Parathyroid adenoma (tissue), 2 donors: ENCODE results near the gene GTF3C6.
"Not testable (repeated sequence)": the region's sequence is repeated elsewhere in the genome, so short reads cannot be mapped to it uniquely, and the experiment has no call there.

Experiments
- H2AFZ ChIP-seq: fragments of 300-600 bp; sonication (generic); one replicate; pipeline ENCODE4 v1.7.0; 2017; ENCODE audit warnings: antibody characterized with exemption, mild to moderate bottlenecking
- H3K27ac ChIP-seq: fragments of 300-600 bp; sonication (generic); one replicate; pipeline ENCODE4 v1.7.0; 2017
- H3K27me3 ChIP-seq: fragments of 300-600 bp; sonication (generic); one replicate; pipeline ENCODE4 v1.7.0; 2017; ENCODE audit warnings: low read length; ENCODE audit not compliant: control insufficient read depth, insufficient read depth
- H3K36me3 ChIP-seq: fragments of 300-600 bp; sonication (generic); one replicate; pipeline ENCODE4 v1.7.0; 2017; ENCODE audit warnings: low read length; ENCODE audit not compliant: control insufficient read depth, insufficient read depth
- H3K4me1 ChIP-seq: fragments of 300-600 bp; sonication (generic); one replicate; pipeline ENCODE4 v1.7.0; 2017; ENCODE audit warnings: control low read depth
- H3K4me2 ChIP-seq: fragments of 300-600 bp; sonication (generic); one replicate; pipeline ENCODE4 v1.7.0; 2017; ENCODE audit warnings: low read length
- H3K4me3 ChIP-seq: fragments of 300-600 bp; sonication (generic); one replicate; pipeline ENCODE4 v1.7.0; 2017; ENCODE audit warnings: low read depth, low read length
- H3K79me2 ChIP-seq: fragments of 300-600 bp; sonication (generic); one replicate; pipeline ENCODE4 v1.7.0; 2017; ENCODE audit warnings: control low read depth
- H3K9ac ChIP-seq: fragments of 300-600 bp; sonication (generic); one replicate; pipeline ENCODE4 v1.7.0; 2017; ENCODE audit warnings: mild to moderate bottlenecking
- H3K9me3 ChIP-seq: fragments of 300-600 bp; sonication (generic); one replicate; pipeline ENCODE4 v1.7.0; 2017; ENCODE audit warnings: low read length; ENCODE audit not compliant: control insufficient read depth
- TF ChIP-seq, protein P1 (sequence below): fragments of 300-600 bp; sonication (generic); IDR thresholded peaks from one replicate; pipeline ENCODE4 v1.7.0; 2017; ENCODE audit warnings: antibody characterized with exemption, mild to moderate bottlenecking
- donor health status: primary hyperparathyroidism.

The GTF3C6 gene

DNA sequence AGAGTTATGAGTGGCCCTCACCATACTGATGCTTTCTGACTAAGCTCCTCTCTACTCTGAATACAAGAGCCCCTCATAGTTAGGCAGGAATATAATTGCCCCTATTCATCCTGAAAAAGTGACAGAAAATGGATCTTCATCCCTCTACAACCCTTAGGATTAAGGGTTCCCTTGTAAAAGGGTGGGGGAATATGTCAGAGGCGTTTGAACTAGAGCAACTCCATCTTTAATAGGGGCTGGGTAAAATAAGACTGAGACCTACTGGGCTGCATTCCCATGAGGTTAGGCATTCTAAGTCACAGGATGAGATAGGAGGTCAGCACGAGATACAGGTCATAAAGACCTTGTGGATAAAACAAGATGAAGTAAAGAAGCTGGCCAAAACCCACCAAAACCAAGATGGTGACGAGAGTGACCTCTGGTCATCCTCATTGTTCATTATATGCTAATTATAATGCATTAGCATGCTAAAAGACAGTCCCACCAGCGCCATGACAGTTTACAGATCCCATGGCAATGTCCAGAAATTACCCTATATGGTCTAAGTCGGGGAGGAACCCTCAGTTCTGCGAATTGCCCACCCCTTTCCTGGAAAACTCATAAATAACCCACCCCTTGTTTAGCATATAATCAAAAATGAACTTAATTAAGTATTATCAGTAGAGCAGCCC is 4.7 kb upstream of the GTF3C6 start:
- Histone ChIP-seq H2AFZ (no peak overlapping the region), H3K27ac (no peak overlapping the region), H3K4me2 (no peak overlapping the region), H3K4me1 (no peaks in the 10 kb centered on the region), H3K36me3 (no peaks in the 10 kb centered on the region), H3K9me3 (no peaks in the 10 kb centered on the region), H3K79me2 (no peaks in the 10 kb centered on the region), H3K27me3 (no peaks in the 10 kb centered on the region), H3K9ac (no peak overlapping the region), H3K4me3 (no peak overlapping the region)
- TF ChIP-seq, protein P1, sequence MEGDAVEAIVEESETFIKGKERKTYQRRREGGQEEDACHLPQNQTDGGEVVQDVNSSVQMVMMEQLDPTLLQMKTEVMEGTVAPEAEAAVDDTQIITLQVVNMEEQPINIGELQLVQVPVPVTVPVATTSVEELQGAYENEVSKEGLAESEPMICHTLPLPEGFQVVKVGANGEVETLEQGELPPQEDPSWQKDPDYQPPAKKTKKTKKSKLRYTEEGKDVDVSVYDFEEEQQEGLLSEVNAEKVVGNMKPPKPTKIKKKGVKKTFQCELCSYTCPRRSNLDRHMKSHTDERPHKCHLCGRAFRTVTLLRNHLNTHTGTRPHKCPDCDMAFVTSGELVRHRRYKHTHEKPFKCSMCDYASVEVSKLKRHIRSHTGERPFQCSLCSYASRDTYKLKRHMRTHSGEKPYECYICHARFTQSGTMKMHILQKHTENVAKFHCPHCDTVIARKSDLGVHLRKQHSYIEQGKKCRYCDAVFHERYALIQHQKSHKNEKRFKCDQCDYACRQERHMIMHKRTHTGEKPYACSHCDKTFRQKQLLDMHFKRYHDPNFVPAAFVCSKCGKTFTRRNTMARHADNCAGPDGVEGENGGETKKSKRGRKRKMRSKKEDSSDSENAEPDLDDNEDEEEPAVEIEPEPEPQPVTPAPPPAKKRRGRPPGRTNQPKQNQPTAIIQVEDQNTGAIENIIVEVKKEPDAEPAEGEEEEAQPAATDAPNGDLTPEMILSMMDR, result no peak

- Histone ChIP-seq H3K4me2 (no peak overlapping the region), H3K9ac (no peak overlapping the region), H3K9me3 (no peaks in the 10 kb centered on the region), H3K4me1 (no peaks in the 10 kb centered on the region), H3K27me3 (no peaks in the 10 kb centered on the region), H2AFZ (no peak overlapping the region), H3K27ac (no peak overlapping the region), H3K4me3 (no peak overlapping the region), H3K36me3 (no peaks in the 10 kb centered on the region), H3K79me2 (no peaks in the 10 kb centered on the region)
- TF ChIP-seq, protein P1, result no peak
These were observed 1.5 kb downstream of the GTF3C6 start for GRCh38 chr6:110960014-110960390.

DNA sequence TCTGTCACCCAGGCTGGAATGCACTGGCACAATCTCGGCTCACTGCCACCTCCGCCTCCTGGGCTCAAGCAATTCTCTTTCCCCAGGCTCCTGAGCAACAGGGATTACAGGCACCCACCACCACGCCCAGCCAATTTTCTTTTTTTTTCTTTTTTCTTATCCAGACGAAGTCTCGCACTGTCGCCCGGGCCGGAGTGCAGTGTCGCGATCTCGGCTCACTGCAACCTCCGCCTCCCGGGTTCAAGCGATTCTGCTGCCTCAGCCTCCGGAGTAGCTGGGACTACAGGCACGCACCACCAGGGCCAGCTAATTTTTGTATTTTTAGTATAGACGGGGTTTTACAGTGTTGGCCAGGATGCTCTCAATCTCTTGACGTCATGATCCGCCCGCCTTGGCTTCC is 4.1 kb downstream of the GTF3C6 start:
- not testable (repeated sequence) for H3K27ac ChIP-seq, H3K9ac ChIP-seq, H3K4me2 ChIP-seq, H3K27me3 ChIP-seq, H3K4me3 ChIP-seq, H3K9me3 ChIP-seq, H3K36me3 ChIP-seq, H3K4me1 ChIP-seq, H2AFZ ChIP-seq, H3K79me2 ChIP-seq

GRCh38 chr6:110965629-110966229 is 7.2 kb downstream of the GTF3C6 start:
- TF ChIP-seq, protein P1, result no peak
- Histone ChIP-seq H2AFZ (no peak overlapping the region), H3K36me3 (no peaks in the 10 kb centered on the region), H3K9ac (no peak overlapping the region), H3K9me3 (no peaks in the 10 kb centered on the region), H3K27me3 (no peaks in the 10 kb centered on the region), H3K27ac (no peak overlapping the region), H3K4me2 (no peak overlapping the region), H3K4me1 (no peaks in the 10 kb centered on the region), H3K4me3 (no peak overlapping the region), H3K79me2 (no peaks in the 10 kb centered on the region)

DNA sequence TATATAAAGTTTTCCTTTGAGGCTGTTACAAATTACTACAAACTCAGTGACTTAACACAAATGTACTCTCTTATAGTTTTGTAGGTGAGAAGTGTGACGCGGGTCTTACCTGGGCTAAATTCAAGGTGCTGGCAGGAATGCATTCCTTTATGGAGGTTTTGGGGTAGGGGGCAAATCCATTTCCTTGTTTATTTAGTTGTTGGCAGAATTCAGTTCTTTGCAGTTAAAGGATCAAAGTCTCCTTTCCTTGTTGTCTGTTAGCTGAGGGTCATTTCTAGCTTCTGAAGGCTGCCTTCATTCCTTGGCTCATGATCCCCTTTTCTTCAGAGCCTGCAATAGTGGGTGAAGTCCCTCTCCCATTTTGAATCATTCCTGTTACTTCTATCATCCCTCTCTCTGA is 10.2 kb downstream of the GTF3C6 start:
- not testable (repeated sequence) for H3K27me3 ChIP-seq, H3K4me3 ChIP-seq, H3K4me1 ChIP-seq, H3K9me3 ChIP-seq, H3K9ac ChIP-seq, H3K79me2 ChIP-seq, H3K4me2 ChIP-seq, H2AFZ ChIP-seq, H3K36me3 ChIP-seq, H3K27ac ChIP-seq

GRCh38 chr6:110971468-110971867 is 13.0 kb downstream of the GTF3C6 start:
- Histone ChIP-seq H3K27ac (no peak overlapping the region), H3K4me3 (peak overlapping the region; percentile 3), H3K36me3 (no peaks in the 10 kb centered on the region), H3K9ac (no peak overlapping the region), H3K4me2 (peak overlapping the region; percentile 18), H3K4me1 (peaks cover 5% of the 10 kb centered on the region), H3K27me3 (no peaks in the 10 kb centered on the region), H2AFZ (peak overlapping the region; percentile 69), H3K79me2 (no peaks in the 10 kb centered on the region), H3K9me3 (no peaks in the 10 kb centered on the region)
- TF ChIP-seq, protein P1, result no peak
